ENCODE data around the gene CHD2.

CHD2 gene

GRCh38 chr15:92930776-92931175 lies 30.7 kb downstream of the CHD2 start:
- DNase-seq (ENCODE audit: low read depth in 2 of 2): no peak

GRCh38 chr15:92932946-92933649 lies 33.0 kb downstream of the CHD2 start:
- DNase-seq (ENCODE audit: low read depth in 2 of 2): no peak

DNA sequence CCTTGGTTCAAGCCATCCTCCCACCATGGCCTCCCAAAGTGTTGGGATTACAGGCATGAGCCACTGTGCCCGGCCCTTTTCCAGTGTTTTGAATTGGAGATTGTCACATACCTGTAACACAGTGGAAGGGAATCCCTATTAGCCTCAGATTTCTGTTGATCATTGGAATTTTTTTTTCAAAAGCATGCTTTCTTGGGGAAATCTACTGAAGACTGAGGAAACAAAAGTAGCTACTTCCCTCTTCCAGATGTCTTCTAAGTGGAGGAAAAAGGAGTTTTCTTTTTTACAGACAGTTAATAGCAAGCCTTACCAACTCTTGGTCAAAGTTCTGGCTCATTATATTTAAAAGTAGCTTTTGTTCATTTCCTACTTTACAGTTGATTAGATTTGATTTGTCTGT lies 33.7 kb downstream of the CHD2 start:
- DNase-seq (ENCODE audit: low read depth in 2 of 2): no peak

- DNase-seq (ENCODE audit: low read depth in 2 of 2): no peak
These were observed 34.6 kb downstream of the CHD2 start for GRCh38 chr15:92934716-92935115.

GRCh38 chr15:92936138-92936537 lies 36.0 kb downstream of the CHD2 start:
- DNase-seq (ENCODE audit: low read depth in 2 of 2): no peak

- DNase-seq (ENCODE audit: low read depth in 2 of 2): no peak
These were observed 36.6 kb downstream of the CHD2 start for GRCh38 chr15:92936693-92937092.

DNA sequence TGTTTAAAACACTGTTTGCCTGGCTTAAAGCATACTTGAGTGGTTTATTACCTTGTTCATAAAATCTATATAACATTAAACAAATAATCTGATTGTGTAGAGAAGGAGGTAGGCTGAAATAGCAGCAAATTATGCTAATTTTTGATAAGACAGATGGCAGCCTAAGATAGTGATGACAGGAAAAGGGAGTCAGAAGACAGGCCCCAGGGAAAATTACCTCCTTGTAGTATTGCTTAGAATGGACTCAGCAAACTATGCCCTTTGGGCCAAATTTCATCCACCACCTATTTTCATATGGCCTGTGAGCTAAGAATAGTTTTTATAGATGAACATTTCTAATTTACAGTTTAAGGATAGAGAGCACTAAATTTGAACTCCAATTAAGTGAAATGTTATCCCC lies 37.8 kb downstream of the CHD2 start:
- no peak for DNase-seq (ENCODE audit: low read depth in 2 of 2)

DNA sequence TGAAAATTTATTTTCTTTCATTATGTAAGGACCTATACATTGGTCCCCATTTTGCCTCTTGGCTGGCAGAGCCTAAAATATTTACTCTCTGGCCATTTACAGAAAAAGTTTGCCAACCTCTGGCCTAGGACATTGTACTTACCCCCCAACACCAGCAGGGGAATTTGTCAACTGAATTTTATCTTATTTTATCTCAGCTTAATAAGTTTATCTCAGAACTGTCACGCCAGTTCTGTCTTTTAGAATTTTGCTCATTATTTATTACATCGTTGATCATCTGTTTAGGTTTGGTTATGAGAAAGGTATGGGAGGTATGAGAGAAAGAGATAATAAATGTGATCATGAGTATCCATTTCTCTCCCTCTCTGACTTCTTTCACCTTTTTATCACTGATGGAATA lies 38.3 kb downstream of the CHD2 start:
- no peak for DNase-seq (ENCODE audit: low read depth in 2 of 2)

- no peak for DNase-seq (ENCODE audit: low read depth in 2 of 2)
These were observed 41.5 kb downstream of the CHD2 start for GRCh38 chr15:92941668-92942067.

DNA sequence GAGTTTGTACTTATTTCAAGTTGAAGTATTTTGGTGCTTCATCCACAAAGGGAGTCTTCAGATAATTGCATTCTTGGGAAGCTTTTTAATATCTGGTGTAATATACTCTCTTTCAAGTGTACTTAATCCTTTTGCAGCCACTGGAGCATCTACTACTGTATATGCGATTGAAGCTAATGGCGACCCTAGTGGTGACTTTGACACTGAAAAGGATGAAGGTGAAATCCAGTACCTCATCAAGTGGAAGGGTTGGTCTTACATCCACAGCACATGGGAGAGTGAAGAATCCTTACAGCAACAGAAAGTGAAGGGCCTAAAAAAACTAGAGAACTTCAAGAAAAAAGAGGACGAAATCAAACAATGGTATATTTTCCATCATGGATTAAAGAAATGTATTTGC lies 42.6 kb downstream of the CHD2 start:
- no peak for DNase-seq (ENCODE audit: low read depth in 2 of 2)

- DNase-seq (ENCODE audit: low read depth in 2 of 2): no peak
These were observed 43.5 kb downstream of the CHD2 start for GRCh38 chr15:92943581-92943980.

GRCh38 chr15:92944946-92945521 lies 44.9 kb downstream of the CHD2 start:
- no peak for DNase-seq (ENCODE audit: low read depth in 2 of 2)

DNA sequence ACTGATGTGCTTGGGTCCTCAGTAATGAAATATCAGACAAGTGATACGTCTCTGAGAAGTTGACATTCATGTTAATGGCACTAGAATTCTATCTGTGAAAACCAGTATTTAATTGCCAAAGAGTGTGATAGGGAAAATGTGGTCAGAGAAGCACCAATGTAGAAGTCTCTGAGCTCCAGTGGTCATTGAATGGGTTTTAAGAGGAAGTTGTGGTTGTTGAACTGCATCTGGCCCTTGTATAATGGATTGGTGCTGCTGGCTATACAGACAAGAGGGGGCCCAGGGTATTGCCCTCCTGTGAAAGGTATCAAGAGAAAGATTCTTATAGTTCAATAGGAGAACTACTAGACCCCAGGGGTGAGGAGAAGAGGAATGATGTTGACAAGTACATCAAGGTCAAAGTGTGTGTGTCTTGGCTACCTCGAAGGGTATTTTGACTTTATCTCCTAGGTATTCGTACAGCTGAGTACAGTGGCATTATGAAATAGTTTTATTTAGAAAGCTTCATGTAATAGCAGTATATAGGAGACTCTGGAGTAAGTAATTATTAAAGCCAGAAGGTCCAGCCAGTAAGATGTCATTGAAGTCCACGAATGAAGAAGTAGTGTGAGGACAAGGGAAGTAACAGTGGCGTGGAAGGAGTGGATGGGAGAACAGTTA lies 47.1 kb downstream of the CHD2 start:
- no peak for DNase-seq (ENCODE audit: low read depth in 2 of 2)

DNA sequence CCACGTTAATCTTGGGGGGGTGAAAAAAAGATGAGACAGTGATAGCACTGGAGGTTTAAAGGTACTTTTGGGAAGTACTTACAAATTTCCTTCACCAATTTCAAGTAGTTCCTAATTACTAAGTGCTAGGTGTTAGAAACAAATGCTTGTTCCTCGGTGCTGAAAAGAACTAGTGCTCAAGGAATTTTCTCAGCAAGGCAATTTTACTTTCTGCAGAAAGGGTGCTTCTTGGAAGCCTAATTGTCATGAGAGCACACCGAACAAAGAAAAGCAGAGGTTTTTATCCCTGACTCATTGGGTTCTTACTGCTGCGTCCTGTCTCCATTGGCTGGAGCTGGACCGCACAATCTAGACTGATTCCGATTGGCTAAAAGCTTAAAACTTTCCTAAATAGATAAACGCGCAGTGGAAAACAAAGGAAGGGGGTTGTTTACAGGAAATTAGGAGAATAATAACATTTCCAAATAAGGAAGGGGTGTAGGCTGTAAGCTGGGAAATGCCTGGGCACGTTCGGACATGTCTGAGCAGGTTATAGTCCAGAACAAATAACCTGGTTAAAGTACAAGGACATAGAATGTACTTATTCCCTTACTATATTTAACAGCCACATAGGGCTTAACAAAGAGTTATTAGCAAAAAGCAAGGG lies 49.6 kb downstream of the CHD2 start:
- no peak for DNase-seq (ENCODE audit: low read depth in 2 of 2)

GRCh38 chr15:92951800-92952457 lies 51.8 kb downstream of the CHD2 start:
- DNase-seq (ENCODE audit: low read depth in 2 of 2): no peak

GRCh38 chr15:92952458-92952850 lies 52.3 kb downstream of the CHD2 start:
- no peak for DNase-seq (ENCODE audit: low read depth in 2 of 2)

- no peak for DNase-seq (ENCODE audit: low read depth in 2 of 2)
These were observed 53.4 kb downstream of the CHD2 start for GRCh38 chr15:92953566-92953965.

DNA sequence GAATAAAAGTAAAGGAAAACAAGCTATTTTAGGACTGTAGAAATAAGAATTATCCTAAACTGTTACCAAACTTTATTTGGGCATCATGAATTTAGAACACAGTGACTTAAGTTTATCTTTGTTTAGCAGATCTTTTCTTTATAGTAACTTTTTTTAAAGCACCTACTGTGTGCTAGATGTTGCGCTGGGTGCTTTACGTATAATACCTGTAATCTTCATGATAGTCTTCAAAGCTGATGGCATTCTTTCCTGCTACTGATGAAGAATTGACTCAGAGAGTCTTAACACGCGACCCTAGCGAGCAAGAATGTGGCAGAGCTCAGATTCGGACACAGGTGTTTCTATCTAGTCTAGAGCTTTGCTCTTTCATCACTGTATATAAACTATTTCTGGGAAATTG lies 53.9 kb downstream of the CHD2 start:
- no peak for DNase-seq (ENCODE audit: low read depth in 2 of 2)

- DNase-seq (ENCODE audit: low read depth in 2 of 2): no peak
These were observed 54.5 kb downstream of the CHD2 start for GRCh38 chr15:92954578-92954977.

GRCh38 chr15:92955706-92956105 lies 55.6 kb downstream of the CHD2 start:
- DNase-seq (ENCODE audit: low read depth in 2 of 2): no peak

- DNase-seq (ENCODE audit: low read depth in 2 of 2): peak; percentile 7 to 18
These were observed 58.0 kb downstream of the CHD2 start for GRCh38 chr15:92958105-92958504.

DNA sequence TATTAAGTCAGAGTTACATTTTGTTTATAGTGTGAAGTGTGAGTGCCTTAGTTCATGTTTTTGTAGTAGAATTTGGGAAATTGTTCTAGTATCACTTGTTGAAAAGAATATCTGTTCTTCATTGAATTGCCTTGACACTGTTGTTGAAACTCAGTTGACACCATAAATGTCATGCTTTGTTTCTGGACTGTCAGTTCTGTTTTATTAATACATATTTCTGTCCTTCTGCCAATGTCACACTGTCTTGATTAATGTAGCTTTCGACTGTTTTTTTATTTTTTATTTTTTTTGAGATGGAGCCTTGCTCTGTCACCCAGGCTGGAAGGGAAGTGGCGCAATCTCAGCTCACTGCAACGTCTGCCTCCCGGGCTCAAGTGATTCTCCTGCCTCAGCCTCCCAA lies 59.1 kb downstream of the CHD2 start:
- DNase-seq (ENCODE audit: low read depth in 2 of 2): no peak

All from stimulated activated CD8-positive, alpha-beta memory T cell treated with anti-CD3 and anti-CD28 coated beads, Interleukin-2, amount 100 ng/mL, for 1 hour (primary cell).